Measurements from ENCODE around the gene SGCA.

SGCA gene

DNA sequence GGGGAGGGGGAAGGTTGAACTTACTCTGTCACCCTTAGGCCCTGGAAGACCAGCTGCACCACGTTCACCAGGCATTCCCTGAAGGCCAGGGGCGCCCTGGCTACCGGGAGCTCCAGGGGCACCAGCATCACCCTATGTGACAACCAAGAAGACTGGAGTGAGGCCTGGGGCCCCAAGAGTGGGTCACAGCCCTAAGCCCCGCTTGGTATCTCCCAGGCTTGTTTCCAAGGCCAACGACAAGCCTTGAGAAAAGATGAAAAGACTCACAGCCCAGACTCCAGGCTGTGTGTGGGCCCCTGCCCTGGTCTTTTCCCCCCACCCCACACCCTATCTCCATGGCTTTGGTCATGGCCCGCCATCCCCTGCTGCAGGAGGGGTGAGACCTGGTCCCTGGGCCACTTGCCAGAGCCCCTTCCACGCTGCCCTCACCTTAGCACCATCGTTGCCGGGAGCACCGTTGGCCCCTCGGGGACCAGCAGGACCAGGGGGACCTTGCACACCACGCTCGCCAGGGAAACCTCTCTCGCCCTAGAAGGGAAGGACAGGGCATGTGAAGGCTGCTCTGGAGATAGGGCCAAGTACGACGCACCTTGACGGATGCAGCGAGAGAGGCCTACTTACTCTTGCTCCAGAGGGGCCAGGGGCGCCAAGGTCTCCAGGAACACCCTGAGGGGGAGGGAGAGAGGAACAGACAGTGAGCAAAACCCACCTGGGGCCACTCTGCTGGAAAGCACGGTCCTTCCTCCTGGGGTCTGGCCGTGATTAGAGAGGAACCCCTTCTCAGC, 25.7 kb downstream of the SGCA start:
- H3K4me2 ChIP-seq (ENCODE audit: low read length), result no peak overlapping the region
- no peaks in the 10 kb centered on the region for H3F3A ChIP-seq (ENCODE audit: insufficient read depth, low read length)
- no peaks in the 10 kb centered on the region for H3K36me3 ChIP-seq (ENCODE audit: insufficient read depth, low read length)
- no peak overlapping the region for H3K4me3 ChIP-seq (ENCODE audit: low read depth, low read length, poor library complexity, severe bottlenecking)
- no peaks in the 10 kb centered on the region for H3K4me1 ChIP-seq (ENCODE audit: insufficient read depth, low read length, severe bottlenecking)
- no peaks in the 10 kb centered on the region for H4K20me1 ChIP-seq (ENCODE audit: insufficient read depth, low read length)
- H3K27ac ChIP-seq (ENCODE audit: low read depth, low read length, poor library complexity, severe bottlenecking), result no peak overlapping the region
- no peak overlapping the region for H2AFZ ChIP-seq (ENCODE audit: low read length)
- TF ChIP-seq, protein P1, sequence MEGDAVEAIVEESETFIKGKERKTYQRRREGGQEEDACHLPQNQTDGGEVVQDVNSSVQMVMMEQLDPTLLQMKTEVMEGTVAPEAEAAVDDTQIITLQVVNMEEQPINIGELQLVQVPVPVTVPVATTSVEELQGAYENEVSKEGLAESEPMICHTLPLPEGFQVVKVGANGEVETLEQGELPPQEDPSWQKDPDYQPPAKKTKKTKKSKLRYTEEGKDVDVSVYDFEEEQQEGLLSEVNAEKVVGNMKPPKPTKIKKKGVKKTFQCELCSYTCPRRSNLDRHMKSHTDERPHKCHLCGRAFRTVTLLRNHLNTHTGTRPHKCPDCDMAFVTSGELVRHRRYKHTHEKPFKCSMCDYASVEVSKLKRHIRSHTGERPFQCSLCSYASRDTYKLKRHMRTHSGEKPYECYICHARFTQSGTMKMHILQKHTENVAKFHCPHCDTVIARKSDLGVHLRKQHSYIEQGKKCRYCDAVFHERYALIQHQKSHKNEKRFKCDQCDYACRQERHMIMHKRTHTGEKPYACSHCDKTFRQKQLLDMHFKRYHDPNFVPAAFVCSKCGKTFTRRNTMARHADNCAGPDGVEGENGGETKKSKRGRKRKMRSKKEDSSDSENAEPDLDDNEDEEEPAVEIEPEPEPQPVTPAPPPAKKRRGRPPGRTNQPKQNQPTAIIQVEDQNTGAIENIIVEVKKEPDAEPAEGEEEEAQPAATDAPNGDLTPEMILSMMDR (IDR thresholded peaks at IDR 0.05; ENCODE audit: low read length), result no peak
- no peak for TF ChIP-seq EZH2 (IDR thresholded peaks at IDR 0.05; ENCODE audit: borderline replicate concordance, low read length)
- H3K79me2 ChIP-seq (ENCODE audit: insufficient read depth, low read length), result no peaks in the 10 kb centered on the region
- no peak overlapping the region for H3K9ac ChIP-seq (ENCODE audit: low read length)
- H3K9me2 ChIP-seq (ENCODE audit: low read depth, low read length), result no peaks in the 10 kb centered on the region
- peaks cover 10% of the 10 kb centered on the region for H3K27me3 ChIP-seq (ENCODE audit: insufficient read depth, low read length)
- no peaks in the 10 kb centered on the region for H3K9me3 ChIP-seq (ENCODE audit: low read length)

DNA sequence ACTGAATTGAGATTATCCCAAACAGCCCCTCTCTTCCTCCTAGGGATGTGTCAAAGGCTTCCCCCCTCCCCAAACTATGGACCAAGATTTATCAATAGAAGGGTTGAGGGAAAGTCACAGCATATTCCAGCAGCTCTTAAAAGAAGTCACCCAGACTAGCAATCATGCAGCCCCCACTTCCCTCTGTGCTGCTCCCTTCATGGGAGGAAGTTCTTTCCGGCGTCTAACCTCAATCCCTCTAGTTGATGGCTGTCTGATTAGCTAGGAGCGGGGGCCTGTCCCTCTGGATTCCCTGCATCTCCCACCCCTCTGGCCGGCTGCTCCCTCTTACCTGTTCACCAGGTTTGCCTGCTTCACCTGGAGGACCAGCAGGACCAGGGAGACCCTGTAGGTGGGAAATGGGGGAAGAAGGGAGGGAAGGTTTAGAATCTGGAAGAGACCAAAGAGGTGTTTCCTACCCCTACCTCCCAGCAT, 26.4 kb downstream of the SGCA start:
- Histone ChIP-seq H3K4me3 (ENCODE audit: low read depth, low read length, poor library complexity, severe bottlenecking) (no peak overlapping the region), H4K20me1 (ENCODE audit: insufficient read depth, low read length) (no peaks in the 10 kb centered on the region), H2AFZ (ENCODE audit: low read length) (no peak overlapping the region), H3K4me1 (ENCODE audit: insufficient read depth, low read length, severe bottlenecking) (no peaks in the 10 kb centered on the region), H3K79me2 (ENCODE audit: insufficient read depth, low read length) (no peaks in the 10 kb centered on the region), H3K27ac (ENCODE audit: low read depth, low read length, poor library complexity, severe bottlenecking) (no peak overlapping the region), H3K36me3 (ENCODE audit: insufficient read depth, low read length) (no peaks in the 10 kb centered on the region), H3K27me3 (ENCODE audit: insufficient read depth, low read length) (peaks cover 10% of the 10 kb centered on the region), H3K9me3 (ENCODE audit: low read length) (no peaks in the 10 kb centered on the region), H3K4me2 (ENCODE audit: low read length) (no peak overlapping the region), H3K9ac (ENCODE audit: low read length) (no peak overlapping the region), H3F3A (ENCODE audit: insufficient read depth, low read length) (no peaks in the 10 kb centered on the region), H3K9me2 (ENCODE audit: low read depth, low read length) (no peaks in the 10 kb centered on the region)
- TF ChIP-seq, protein P1 (IDR thresholded peaks at IDR 0.05; ENCODE audit: low read length), result no peak
- TF ChIP-seq EZH2 (IDR thresholded peaks at IDR 0.05; ENCODE audit: borderline replicate concordance, low read length), result no peak

DNA sequence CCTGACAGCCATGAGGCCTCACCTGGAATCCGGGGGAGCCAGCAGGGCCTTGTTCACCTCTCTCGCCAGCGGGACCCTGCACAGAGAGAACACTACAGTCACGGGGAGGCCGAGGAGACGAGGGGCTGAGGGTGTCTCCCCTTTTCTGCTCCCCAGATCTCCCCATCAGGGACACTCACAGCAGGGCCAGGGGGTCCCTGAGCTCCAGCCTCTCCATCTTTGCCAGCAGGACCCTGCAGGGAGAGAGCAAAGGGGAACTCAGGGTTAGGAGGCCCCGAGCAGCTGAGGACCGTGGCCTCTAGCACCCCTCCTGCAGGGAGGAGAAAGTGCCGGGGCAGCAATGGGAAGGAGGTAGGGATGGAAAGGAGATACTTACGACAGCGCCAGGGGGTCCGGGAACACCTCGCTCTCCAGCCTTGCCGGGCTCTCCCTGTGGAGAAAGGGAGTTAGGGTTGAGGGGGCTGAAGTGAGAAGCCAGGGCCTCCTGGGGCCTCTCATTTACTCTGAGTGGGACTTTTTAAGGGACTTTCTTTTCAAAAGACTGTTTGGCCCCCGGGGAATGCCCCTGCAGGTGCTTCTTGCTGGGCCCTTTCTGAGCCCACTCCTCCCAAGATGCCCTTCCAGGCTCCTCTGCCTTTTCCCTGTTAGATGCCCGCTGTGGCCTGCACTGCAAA, 26.9 kb downstream of the SGCA start:
- H3K79me2 ChIP-seq (ENCODE audit: insufficient read depth, low read length), result no peaks in the 10 kb centered on the region
- TF ChIP-seq EZH2 (IDR thresholded peaks at IDR 0.05; ENCODE audit: borderline replicate concordance, low read length), result no peak
- TF ChIP-seq, protein P1 (IDR thresholded peaks at IDR 0.05; ENCODE audit: low read length), result no peak
- no peak overlapping the region for H2AFZ ChIP-seq (ENCODE audit: low read length)
- no peak overlapping the region for H3K9ac ChIP-seq (ENCODE audit: low read length)
- no peaks in the 10 kb centered on the region for H3K9me2 ChIP-seq (ENCODE audit: low read depth, low read length)
- no peaks in the 10 kb centered on the region for H3K4me1 ChIP-seq (ENCODE audit: insufficient read depth, low read length, severe bottlenecking)
- H3K9me3 ChIP-seq (ENCODE audit: low read length), result no peaks in the 10 kb centered on the region
- H3K27me3 ChIP-seq (ENCODE audit: insufficient read depth, low read length), result peaks cover 10% of the 10 kb centered on the region
- no peak overlapping the region for H3K27ac ChIP-seq (ENCODE audit: low read depth, low read length, poor library complexity, severe bottlenecking)
- H3K36me3 ChIP-seq (ENCODE audit: insufficient read depth, low read length), result no peaks in the 10 kb centered on the region
- H3F3A ChIP-seq (ENCODE audit: insufficient read depth, low read length), result no peaks in the 10 kb centered on the region
- H3K4me3 ChIP-seq (ENCODE audit: low read depth, low read length, poor library complexity, severe bottlenecking), result no peak overlapping the region
- H4K20me1 ChIP-seq (ENCODE audit: insufficient read depth, low read length), result no peaks in the 10 kb centered on the region
- no peak overlapping the region for H3K4me2 ChIP-seq (ENCODE audit: low read length)
